Mucosa of descending colon (tissue), 3 donors: ENCODE results near the gene FOXP1. TPM values are rescaled to one million over a fixed set of nuclear protein-coding genes. Genes with fewer than 3 reads are reported as not detected.

Experiments
- ATAC-seq: fragments of 200-7000 bp; cut with Tn5 transposase; one replicate; pipeline ENCODE4 v1.9.1; 2020; ENCODE audit warnings: mild to moderate bottlenecking, moderate library complexity
- DNase-seq, 3 donors: peaks; one replicate each; pipeline ENCODE4 v3.0.0-alpha.2; 2020
- H3K36me3 ChIP-seq: fragments of 200-600 bp; one replicate; pipeline ENCODE4 v1.8.0; 2021; ENCODE audit warnings: low read depth, mild to moderate bottlenecking
- H3K4me1 ChIP-seq: fragments of 200-600 bp; one replicate; pipeline ENCODE4 v1.8.0; 2021; ENCODE audit warnings: low read depth, mild to moderate bottlenecking
- H3K4me3 ChIP-seq: fragments of 200-600 bp; one replicate; pipeline ENCODE4 v1.8.0; 2021; ENCODE audit warnings: mild to moderate bottlenecking
- H3K9me3 ChIP-seq: fragments of 200-600 bp; one replicate; pipeline ENCODE4 v1.8.0; 2021; ENCODE audit warnings: mild to moderate bottlenecking
- intact Hi-C, 2 donors: fragments of 100-400 bp; cut with DNase I in 1 of 2; cut with micrococcal nuclease in 1 of 2; formaldehyde crosslinking; loops; one replicate each; pipeline versions ENCODE4 v1.11.0 to v1.11.1; 2022; cut with DNase I, micrococcal nuclease
- total RNA-seq, 3 donors: library from RNA; stranded (reverse); fragmentation: NEBNext Ultra II Directional in 2 of 3; extraction: Animal tissue kit (Norgen Biotek cat#: 25700) in 2 of 3; gene quantifications; one replicate each; pipeline versions ENCODE4 v1.2.1 to v1.2.4, GENCODE V29; 2021 to 2023
- TF ChIP-seq, protein P1 (sequence below): fragments of 200-600 bp; IDR thresholded peaks from one replicate; pipeline ENCODE4 v1.8.0; 2022; ENCODE audit warnings: antibody characterized with exemption, mild to moderate bottlenecking
- donor health status: DM: no; HTN: no; CAD: no; lungs with moderate emphysema.
- donor health status: DM: no; HTN: no; CAD: no.
- donor health status: DM: no; HTN: yes; CAD: no.

Gene FOXP1
- total RNA-seq, 3 donors from 2014 or later: 133 to 217 (median 214) TPM

DNA sequence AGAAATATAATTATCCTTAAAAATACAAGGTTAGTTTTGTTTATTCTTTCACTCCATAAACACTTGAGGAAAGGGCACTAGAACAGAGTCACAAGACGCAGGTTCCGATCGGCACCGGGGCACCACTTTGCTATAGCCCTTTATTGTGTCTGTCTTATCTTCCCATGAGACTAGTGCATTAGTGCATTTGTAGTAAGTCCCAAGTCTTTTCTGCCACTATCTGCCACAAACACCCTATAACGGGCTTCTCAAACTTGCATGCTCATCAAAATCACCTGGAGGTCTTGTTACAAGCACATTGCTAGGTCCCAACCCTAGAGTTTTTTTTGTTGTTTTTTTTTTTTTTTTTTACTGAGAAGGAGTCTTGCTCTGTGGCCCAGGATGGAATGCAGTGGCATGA is 213.1 kb downstream of the FOXP1 start:
- DNase-seq (no peak), ATAC-seq (no peak)
- TF ChIP-seq, protein P1, sequence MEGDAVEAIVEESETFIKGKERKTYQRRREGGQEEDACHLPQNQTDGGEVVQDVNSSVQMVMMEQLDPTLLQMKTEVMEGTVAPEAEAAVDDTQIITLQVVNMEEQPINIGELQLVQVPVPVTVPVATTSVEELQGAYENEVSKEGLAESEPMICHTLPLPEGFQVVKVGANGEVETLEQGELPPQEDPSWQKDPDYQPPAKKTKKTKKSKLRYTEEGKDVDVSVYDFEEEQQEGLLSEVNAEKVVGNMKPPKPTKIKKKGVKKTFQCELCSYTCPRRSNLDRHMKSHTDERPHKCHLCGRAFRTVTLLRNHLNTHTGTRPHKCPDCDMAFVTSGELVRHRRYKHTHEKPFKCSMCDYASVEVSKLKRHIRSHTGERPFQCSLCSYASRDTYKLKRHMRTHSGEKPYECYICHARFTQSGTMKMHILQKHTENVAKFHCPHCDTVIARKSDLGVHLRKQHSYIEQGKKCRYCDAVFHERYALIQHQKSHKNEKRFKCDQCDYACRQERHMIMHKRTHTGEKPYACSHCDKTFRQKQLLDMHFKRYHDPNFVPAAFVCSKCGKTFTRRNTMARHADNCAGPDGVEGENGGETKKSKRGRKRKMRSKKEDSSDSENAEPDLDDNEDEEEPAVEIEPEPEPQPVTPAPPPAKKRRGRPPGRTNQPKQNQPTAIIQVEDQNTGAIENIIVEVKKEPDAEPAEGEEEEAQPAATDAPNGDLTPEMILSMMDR: no peak

DNA sequence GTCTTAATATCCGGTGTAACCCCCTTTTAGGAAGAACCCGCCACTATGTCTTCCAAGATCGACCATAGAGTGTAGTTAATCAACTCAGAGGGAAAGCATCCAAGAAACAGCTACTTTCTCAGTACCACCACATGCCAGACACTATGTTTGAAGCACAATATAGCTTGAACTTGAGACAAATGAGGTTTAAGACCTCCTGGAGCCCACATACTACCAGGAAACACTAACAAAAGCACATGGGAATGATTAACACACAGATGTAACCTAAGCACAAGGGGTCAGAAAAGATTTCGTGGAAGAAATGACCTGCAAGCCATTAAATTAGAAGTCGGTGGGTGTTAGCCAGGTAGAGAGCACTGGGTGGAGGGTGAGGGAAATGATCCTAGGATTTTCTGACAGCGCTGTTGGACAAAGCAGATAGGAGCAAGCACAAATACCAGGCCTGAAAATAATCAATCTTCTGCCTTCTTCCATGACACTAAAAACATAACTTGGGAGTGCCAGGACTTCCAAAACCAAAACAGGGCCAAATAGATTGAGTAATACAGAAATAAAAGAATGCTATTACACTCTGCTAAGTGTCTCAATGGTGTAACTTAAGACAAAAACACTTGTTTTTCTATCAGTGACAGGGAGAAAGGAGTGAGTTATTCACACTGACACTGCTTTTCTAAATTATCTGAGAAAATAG is 213.7 kb downstream of the FOXP1 start:
- TF ChIP-seq, protein P1: no peak
- H3K36me3 ChIP-seq: no peaks in the 10 kb centered on the region
- H3K4me1 ChIP-seq: peaks cover 3% of the 10 kb centered on the region
- no peak overlapping the region for H3K4me3 ChIP-seq
- no peaks in the 10 kb centered on the region for H3K9me3 ChIP-seq
- ATAC-seq (no peak), DNase-seq (no peak)
- intact Hi-C loops: no loop called here

More for the DNA sequence above, 213.1 kb downstream of the FOXP1 start:
- H3K9me3 ChIP-seq: no peaks in the 10 kb centered on the region
- H3K4me1 ChIP-seq: peaks cover 3% of the 10 kb centered on the region
- no peak overlapping the region for H3K4me3 ChIP-seq
- no peaks in the 10 kb centered on the region for H3K36me3 ChIP-seq
- intact Hi-C loops: no loop called here

DNA sequence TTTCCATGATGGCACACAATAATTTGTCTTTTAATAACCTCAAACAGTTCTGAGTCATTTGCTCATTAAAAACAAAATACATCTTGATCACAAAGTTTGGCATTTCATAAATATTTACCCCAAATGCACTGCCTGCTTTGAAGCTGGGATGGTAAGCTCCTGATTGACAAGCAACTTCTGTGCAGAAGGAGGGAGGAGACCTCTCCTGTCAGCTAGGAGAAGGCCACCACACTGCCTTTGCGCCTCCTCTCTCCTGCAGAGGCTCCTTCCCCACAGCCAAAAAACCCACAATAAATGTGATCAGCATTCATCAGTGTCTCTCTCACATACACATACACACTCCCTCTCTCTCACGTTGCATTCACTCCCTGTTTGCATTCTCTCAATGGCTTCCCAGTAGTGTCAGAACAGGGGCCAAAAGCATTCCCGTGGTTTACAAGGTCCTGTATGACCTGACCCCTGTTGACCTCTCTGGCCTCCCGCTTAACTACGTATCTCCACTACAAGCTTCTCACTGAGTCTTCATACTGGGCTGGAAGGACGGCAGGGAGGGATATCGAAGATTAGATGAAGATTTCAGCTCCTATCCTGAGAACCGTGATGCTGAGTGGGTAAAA is 216.4 kb downstream of the FOXP1 start:
- TF ChIP-seq, protein P1: no peak
- ATAC-seq (no peak), DNase-seq (no peak)
- Histone ChIP-seq H3K9me3 (no peaks in the 10 kb centered on the region), H3K36me3 (no peaks in the 10 kb centered on the region), H3K4me1 (peaks cover 3% of the 10 kb centered on the region), H3K4me3 (no peak overlapping the region)
- intact Hi-C loops: no loop called here

DNA sequence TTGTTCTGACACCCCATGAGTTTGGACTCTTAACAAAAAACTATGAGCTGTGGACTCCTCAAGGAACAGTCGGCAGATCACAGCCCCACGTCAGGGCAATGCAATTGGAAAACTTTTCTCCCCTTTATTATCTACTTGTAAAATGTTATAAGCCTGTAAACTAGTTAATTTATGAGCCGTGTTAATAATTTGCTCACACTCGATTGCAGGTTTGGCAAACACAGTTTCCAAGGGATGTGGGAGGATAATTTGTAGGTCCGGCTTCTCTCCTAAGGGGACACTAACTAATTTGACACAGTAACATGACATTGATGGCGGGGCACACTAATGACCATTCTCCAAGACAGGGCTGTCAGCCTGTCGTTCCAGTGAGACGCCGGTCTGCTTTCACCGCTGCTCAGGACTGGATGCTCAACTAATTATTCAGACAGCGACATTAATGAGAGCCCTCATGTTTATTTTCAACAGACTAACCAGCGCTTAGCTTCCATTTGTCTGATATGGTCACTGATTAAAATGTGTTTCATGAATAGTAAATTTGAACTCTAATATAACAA is 222.1 kb downstream of the FOXP1 start:
- TF ChIP-seq, protein P1: no peak
- DNase-seq (no peak), ATAC-seq (no peak)
- Histone ChIP-seq H3K36me3 (no peaks in the 10 kb centered on the region), H3K4me3 (no peak overlapping the region), H3K4me1 (peaks cover 3% of the 10 kb centered on the region), H3K9me3 (no peaks in the 10 kb centered on the region)
- intact Hi-C loops: no loop called here

DNA sequence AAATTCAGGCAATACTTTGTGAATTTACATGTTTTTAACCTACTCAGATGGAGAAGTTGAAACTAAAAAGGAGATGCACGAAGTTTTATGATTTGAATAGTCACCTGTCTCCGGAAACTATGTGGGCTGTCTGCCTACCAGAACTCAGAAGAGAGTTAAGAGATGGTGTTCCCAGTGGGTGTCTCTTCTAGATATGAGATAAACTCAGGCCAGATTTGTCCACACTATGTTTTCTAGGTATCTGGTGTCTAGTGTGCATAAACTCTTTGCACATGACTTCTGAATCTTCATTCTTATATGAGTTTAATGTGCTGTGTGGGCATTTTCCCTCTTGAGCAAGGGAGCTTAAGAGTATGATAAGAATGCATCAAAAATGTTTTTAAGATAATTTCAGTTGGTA is 222.8 kb downstream of the FOXP1 start:
- peak; percentile 59 for ATAC-seq
- TF ChIP-seq, protein P1: no peak
- H3K4me3 ChIP-seq: no peak overlapping the region
- DNase-seq: no peak
- no peaks in the 10 kb centered on the region for H3K9me3 ChIP-seq
- intact Hi-C loops: no loop called here
- no peaks in the 10 kb centered on the region for H3K36me3 ChIP-seq
- H3K4me1 ChIP-seq: no peaks in the 10 kb centered on the region
